GM19324 (cell line): ENCODE data around the gene SEPTIN7.
"Not testable (repeated sequence)": the region's sequence is repeated elsewhere in the genome, so short reads cannot be mapped to it uniquely, and the experiment has no call there.

Experiments used
- ATAC-seq: cut with Tn5 transposase; IDR thresholded peaks from one replicate; pipeline ENCODE4 v1.9.1; 2021; ENCODE audit warnings: mild to moderate bottlenecking, moderate library complexity; ENCODE audit not compliant: unreplicated experiment, low FRiP score

SEPTIN7 gene

DNA sequence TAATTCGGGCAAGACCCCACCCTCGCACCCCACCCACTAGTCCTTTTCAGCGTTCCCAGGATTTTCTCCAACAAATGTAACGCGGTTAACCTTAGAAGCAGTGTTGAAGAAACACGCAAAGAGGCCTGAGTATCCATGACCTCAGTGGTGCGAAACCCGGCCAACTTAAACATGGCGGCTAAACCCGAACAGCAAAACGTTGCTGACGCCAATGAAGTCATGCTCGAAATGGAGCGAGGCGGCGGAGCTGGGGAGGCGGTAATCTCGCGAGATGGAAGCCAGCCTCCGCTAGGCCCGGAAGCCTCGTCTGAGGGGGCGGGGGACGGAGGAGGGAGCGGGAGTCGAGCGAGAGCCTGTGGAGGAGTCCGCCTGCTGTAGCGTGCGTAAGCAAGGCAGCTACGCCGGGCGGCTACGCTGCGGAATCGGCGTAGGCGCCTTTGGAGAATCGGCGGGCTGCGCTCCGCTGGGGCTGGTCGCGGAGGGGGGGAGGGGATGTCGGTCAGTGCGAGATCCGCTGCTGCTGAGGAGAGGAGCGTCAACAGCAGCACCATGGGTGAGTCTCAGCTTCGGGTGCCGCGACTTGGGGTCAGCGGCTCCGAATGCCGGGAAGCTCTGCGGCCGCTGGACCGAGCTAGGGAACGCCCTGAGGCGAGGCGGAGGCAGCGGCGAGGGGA is at the start of gene SEPTIN7:
Gene SEPTIN7, plus strand, starts transcription at position 340 of the 674 bp plus-strand sequence. Its CDS starts 153 bp downstream, at position 493.
- peak; percentile 84 for ATAC-seq

DNA sequence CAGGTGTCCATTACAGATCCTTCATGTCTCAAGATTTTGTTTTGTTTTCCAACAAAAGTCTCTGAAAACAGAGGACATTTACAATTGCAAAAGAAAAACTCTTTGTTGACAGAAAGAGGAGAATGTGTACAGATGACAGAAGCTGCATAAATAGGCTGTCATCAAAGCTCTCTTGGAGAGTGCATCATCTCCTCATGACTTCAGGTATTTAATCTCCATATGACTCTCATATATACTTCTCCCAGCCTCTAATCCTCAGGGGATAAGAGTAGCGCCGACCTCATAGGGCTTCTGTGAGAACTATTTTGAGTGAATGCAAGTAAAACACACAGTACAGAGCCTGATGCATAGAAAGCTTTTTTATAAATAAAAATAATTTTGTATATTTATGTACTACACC is 48.1 kb upstream of the SEPTIN7 start:
- ATAC-seq, result no peak

DNA sequence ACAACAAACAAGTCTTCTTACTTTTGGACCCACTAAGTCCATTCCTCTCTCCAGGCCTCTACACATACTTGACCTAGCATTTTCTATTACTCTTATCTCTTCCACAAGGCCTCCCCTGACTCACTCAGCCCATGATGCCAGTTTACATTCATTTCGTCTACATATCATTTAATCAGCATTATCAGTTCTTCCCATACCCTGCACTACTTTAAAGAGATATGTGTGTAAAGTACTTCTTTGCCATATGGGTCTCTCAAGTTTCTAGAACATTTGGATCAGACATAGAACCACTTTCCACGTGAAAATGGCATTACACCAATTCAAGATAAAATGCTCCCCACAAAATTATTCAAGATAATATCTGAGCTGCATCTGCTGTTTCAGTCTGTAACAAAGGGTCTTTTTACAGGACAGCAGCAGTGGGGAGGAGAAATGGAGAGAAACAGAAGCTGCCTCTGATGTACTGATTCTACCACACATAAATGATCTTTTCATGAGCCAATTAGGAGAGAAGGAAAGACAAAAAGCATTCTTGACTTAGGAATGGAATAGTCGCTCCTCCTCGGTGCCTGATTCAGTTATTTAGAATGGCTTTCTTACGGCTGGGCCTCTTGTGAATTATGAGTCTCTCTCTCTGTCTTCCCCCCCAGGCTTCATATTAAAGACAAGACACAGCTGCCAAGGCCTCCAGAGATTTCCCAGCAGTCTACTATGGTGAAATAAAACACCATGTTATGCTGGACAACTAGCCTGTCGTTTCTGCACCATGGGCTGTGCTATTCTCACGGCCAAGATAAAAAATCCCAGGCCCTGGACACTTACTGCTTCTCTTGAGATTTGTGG is 46.9 kb upstream of the SEPTIN7 start:
- ATAC-seq, result no peak

DNA sequence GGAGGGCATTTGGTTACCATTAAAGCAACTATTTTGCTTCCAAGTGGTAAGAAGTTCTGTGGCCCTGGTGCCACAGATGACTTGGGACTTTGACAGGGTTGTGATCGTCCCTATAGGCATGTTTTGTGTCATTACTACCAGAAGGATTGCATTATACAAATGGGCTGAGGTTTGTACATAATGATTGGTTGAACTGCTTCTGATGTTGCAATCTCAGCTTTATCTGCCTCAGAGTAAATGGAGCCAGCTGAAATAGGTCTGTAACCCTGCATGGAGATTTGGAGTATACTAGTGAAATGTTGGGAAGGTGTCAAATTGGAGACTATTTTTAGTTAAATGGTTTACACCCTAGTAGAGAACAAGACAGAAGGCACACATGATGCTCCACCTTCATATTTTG is 46.1 kb upstream of the SEPTIN7 start:
- no peak for ATAC-seq

DNA sequence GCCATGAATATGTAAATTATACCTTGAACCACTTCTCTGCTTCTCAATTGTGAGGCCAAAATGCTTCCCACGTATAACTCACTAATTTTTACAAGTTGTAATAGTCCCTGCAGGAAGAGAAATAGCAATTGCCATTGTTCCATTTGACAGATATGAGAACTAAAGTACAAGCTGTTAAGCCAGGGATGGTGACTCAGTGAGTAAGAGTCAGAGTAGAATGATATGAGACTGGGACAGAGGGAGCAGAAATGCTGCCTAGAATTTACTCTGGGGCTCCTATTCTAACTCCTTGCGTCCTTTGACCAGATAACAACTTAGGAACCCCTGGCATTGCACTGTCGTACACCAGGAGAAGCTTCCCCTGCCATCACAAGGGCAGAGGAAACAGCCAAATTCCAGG is 45.1 kb upstream of the SEPTIN7 start:
- ATAC-seq, result no peak

DNA sequence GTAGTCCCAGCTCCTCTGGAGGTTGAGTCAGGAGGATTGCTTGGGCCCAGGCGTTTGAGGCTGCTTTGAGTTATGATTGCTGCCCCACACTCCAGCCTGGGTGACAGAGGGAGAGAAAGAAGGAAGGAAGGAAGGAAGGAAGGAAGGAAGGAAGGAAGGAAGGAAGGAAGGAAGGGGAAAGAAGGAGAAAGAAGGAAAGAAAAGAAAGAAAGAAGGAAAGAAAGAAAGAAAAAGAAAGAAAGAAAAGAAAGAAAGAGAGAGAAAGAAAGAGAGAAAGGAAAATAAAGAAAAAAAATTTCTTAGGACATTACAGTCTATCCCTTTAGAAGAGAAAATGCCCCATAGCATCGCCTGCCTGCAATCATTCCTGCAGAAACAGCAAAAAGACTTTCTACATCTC is 44.4 kb upstream of the SEPTIN7 start:
- ATAC-seq, result not testable (repeated sequence)

DNA sequence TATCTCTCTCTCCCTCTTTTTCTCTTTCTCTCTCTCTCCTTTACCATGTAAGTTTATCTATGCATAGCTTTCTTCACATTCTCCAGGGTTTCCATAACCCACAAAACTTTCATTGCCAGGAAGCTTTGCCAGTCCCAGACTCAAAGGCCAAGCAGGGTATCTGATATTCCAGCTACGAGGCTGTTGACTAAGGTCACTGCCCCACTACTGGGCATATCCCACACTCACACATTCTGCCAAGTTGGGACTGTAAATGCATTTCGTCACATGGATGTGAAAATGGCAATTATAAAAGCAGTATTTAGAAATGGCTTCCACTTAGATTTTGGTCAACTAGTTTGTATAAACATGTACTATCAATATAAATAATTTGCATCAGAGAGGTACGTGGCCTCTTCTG is 43.3 kb upstream of the SEPTIN7 start:
- ATAC-seq, result no peak

DNA sequence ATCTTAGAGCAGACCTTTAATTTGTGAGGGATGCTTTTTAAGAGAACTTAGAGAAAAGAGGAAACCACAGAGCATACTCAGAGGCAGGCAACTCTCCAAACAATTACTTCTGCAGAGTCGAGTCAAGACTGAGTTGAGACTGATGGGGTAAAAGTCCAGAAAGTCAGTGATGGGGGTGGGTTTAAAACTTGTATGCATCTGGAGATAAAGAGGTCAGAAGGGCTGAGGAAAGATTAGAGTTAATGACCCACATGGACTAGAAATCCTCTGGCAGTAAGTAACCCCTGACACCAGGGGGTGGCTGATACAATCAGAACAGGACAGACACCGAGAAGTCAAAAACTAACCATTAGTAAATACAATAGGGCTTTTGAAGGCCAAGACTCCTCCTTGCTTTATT is 42.4 kb upstream of the SEPTIN7 start:
- no peak for ATAC-seq

DNA sequence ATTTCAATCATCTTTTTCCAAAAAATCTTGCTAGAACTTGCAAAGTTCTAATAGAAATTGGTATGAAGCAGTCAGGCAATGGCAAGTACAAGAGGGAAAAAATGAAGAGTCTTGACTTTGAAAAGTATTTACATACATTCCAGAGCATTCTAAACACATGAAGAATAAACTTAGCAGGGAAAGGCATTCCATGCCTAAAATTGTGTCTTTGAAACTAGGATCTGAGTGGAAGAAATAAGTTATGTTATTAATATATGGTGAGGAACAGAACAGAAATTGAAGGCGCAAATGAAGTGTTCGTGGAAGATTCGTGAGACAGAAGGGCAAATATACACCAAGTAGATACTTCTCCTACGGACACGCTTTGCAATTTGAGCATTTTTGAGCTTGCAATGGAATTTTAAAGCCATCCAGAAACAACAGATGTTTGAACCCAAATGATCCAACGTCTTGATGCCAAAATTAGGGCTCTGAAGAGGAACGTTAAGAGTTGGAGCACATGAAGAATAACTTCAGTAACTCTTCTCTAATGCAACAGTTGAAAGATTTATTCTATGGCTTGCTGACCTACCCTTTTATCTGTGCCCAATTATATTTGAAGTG is 40.6 kb upstream of the SEPTIN7 start:
- no peak for ATAC-seq

DNA sequence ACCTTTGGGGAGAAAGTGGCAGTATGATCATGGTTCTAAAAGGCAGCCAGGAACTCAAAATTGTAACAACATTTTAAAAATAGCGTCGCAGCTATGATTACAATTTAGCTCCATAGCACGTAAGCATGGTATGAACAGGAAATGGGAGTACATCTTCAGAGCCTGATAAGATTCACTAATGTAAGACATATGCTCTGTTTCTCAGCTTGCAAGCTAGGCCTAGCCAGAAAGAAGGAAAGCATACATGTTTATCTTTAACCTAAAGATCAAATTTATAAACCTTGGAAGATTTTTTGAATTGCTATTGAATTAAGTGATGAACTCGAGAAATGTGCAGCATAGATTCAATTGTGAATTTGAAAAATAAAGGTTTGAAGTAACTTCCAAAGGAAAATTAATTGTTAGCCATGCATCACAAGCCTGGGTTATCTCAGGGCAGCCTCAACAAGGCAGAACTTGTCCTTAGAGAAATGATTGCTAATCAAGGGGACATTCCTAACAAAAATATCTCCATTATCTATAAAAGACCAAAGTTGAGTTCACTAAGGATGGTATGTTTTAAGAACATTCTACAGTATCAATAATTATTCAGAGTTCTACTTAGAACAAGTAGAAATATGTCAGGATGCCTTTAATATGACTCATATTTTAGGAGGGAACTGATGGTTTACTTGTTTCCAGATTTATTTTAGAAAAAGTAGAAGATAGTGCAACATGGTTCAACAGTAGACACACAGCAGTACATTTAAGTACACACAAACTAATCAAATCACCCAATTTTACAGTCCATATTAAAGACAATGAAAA is 38.8 kb upstream of the SEPTIN7 start:
- no peak for ATAC-seq

DNA sequence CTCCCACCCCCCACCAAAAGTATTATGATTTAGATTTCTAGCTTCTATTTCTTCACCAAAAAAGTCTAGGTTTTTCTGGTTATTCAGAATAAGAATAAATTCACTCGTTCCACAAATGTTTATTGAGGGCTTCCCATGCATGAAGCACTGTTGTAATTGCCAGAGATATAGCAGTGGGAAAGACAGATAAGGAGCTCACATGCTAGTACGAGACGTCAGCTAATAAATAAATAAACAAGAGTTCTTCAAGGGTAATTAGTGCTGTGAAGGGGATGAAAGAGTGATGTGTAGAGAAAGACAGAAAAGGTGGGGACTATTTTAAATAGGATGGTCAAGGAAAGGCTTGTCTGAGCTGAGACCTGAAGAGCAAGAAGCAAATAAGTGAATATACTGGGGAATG is 38.1 kb upstream of the SEPTIN7 start:
- ATAC-seq, result no peak

DNA sequence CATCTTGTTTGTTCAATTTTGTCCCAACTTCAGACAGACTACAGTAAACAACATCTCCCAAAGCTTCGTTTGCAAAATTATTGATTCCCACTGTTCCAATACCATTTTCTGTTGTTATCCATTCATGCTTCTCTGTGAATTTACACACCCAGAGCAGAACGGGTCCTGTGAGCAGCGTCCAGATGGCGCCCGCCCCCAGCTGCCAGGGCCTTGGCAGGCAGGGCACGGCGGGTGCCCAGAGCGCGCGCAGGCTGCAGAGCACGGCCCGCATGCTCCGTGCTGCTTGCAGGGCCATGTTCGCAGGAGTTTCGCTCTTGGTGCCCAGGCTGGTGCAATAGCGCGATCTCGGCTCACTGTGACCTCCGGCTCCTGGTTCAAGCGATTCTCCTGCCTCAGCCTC is 32.5 kb upstream of the SEPTIN7 start:
- ATAC-seq, result no peak

DNA sequence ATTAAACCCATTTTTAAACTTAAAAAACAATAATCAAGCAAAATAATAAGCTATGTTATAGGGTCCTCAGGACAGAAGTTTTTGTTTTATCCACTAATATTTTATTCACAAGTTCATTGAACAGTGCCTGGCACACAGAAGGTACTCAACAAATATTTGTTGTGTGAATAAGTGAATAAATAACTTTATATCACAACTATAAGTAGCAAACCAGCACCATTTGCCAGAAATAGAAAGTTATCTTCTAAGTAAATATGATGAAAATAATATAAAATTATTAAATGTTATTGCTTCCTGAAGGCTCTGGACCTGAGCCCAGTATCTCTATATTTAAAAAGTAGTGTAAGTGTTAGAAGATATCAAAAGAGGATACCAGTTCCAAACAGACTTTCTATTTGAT is 29.1 kb upstream of the SEPTIN7 start:
- no peak for ATAC-seq

DNA sequence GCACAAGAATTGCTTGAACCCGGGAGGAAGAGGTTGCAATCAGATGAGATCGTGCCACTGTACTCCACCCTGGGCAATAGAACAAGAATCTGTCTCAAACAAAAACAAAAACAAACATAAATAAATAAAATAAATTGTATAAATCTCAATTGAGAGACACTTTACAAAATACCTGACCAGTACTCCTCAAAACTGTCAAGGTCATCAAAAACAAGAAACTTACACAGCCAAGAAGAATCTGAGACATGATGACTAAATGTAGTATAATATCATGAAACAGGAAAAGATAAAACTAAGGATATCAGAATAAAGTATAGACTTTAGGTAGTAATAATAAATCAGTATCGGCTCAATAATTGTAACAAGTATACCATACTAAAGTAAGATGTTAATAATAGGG is 26.9 kb upstream of the SEPTIN7 start:
- ATAC-seq, result no peak

DNA sequence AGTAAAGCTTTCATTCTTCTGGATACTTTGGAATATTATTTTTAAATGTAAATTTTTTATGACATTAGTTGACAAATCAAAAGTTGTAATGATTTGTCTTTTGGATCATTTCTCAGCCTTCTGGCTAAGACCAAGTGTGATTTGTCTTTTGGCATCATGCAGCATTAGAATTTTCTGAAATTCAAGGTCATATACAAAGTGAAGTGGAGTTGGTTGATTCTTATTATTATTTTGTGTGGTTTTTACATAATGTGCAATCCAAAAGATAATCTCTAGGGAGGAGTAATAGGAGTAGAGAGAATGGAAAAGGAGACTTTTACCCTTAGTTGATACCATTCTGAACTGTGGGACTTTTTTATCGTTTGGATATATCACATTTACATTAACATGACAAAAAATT is 24.2 kb upstream of the SEPTIN7 start:
- ATAC-seq, result no peak

DNA sequence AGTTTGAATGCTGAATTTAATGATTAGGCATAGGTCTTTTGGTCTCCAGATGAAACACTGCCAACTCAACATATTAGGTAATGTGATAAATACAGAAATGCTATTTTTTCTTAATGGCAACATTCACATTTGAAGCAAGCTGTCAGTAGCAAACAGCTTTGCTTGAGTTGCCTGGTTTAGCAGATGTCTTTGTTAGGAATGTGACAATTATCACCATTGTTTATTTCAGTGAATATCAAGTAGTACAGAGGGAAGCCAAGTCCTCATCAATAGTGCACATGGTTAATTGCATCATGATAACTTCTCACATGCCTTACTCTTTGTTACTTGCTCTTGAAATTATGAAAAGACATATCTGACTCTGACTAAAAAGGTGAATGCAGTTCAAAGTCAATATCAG is 23.7 kb upstream of the SEPTIN7 start:
- no peak for ATAC-seq

DNA sequence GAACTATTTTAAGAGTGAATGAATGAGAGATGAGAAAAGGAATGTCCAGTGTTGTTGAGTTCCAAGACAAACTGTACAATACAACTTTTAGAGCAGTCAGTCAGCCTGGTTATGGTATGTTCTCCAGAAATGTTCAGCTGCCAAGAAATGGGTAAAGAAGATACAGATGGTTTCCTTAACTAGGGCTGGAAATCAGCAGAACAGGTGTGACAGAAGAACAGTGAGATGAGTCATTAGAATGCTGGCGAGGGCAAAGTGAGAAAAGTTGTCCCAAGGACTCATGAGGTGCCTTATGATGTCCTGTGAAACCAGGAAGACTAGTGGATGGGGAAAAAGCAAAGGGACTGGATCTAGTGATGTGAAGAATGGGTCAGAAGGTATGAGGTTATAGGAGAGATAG is 20.8 kb upstream of the SEPTIN7 start:
- ATAC-seq, result no peak

DNA sequence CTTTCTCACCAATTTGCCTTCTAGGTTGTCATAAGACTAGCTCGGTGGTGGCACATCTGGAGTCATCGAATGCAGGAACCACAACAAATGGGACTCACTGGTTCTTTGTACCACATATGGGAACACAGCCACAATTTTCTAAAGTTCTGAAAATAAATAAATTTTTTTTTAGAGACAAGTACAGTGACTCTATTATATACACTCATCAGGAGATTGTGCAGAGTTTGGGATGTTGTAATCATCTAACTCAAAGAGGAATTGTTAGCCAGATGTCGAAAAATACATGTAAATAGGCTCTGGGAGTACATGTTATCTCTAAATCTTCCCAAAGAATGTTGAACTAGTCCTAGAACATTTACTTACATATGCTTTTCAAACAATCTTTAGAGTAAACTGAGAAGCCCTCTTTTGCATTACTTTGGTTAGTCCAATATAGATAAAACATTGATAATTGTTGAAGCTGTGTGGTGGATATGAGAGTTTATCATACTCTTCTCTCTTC is 19.6 kb upstream of the SEPTIN7 start:
- ATAC-seq, result no peak

DNA sequence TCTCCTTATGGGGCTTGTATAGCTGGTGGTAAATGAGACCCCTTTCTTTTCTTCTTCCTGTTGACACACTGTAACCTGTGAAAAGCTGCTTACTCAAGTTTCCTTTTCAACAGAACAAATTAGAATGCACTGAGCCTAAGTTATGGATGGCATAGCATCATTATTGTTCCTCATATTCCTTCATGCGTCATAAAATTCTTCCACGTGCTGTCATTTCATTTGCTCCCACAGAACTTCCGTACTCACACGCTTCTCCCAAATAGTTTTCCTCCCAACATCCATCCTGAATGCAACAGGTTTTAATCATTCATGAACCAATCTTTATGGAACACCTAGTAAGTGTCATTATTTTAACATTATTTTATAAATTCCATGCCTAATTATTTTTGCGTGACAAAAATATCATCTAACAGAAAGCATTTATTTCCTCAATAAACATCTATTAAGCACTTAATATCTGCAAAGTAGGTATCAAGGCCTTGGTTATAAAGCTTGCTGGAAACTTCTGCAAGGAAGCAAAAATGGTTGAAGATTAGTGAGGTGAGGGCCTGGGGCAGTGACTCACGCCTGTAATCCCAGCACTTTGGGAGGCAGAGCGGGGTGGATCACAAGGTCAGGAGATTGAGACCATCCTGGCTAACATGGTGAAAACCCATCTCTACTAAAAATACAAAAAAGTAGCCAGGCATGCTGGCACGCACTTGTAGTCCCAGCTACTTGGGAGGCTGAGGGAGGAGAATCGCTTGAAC is 18.9 kb upstream of the SEPTIN7 start:
- no peak for ATAC-seq

DNA sequence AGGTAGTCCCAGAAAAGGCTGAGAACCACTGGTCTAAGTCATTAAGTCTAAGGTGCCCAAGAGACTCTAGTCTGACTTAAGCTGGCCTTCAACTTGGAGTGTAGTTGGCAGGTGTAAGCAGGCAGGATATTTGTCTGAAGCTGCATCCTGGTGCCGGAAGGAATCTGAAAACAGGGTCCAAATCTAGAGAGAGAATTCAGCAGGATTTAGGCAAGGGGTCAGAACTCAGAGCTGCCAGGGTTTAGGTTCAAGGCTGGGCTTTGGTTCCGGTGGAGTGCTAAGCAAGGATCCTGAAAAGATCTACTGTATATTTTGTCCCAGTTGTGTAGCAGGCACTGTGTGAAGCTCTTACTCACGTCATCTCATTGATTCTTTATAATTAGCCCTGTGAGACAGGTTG is 16.5 kb upstream of the SEPTIN7 start:
- no peak for ATAC-seq
